Left lung (tissue), 10 donors: Measurements from ENCODE around the gene MYO5A. TPM values are rescaled to one million over a fixed set of nuclear protein-coding genes. Genes with fewer than 3 reads are reported as not detected.

Source experiments
- ATAC-seq: fragments of 200-7000 bp; cut with Tn5 transposase; one replicate; pipeline ENCODE4 v1.9.1; 2020; ENCODE audit warnings: moderate library complexity
- DNase-seq, 4 donors: peaks; one replicate each; pipeline ENCODE4 v3.0.0-alpha.2; 2013 to 2020
- H3K27ac ChIP-seq, 2 donors: fragments of 200-600 bp; sonication (generic) in 1 of 2; one replicate each; pipeline versions ENCODE4 v1.5.0 to v1.8.0; 2020 to 2021
- H3K27me3 ChIP-seq, 2 donors: fragments of 200-600 bp; sonication (generic) in 1 of 2; one replicate each; pipeline versions ENCODE4 v1.5.0 to v1.8.0; 2020 to 2021
- H3K36me3 ChIP-seq, 2 donors: fragments of 200-600 bp; sonication (generic) in 1 of 2; one replicate each; pipeline versions ENCODE4 v1.5.0 to v1.8.0; 2020 to 2021
- H3K4me1 ChIP-seq, 2 donors: fragments of 200-600 bp; one replicate each; pipeline ENCODE4 v1.8.0; 2021
- H3K4me3 ChIP-seq, 2 donors: fragments of 200-600 bp; sonication (generic) in 1 of 2; one replicate each; pipeline versions ENCODE4 v1.5.0 to v1.8.0; 2020 to 2021; ENCODE audit warnings: mild to moderate bottlenecking in 1 of 2
- H3K9me3 ChIP-seq, 2 donors: fragments of 200-600 bp; sonication (generic) in 1 of 2; one replicate each; pipeline versions ENCODE4 v1.5.0 to v1.8.0; 2020 to 2021
- CTCF ChIP-seq, 2 donors: fragments of 200-600 bp; sonication (generic) in 1 of 2; IDR thresholded peaks; one replicate each; pipeline versions ENCODE4 v1.5.0 to v1.8.0; 2021; ENCODE audit warnings: antibody characterized with exemption in 2 of 2
- intact Hi-C, 2 donors: fragments of 100-400 bp; cut with DNase I; formaldehyde crosslinking; loops; one replicate each; pipeline versions ENCODE4 v1.11.2 to v1.14.2; 2022
- polyA plus RNA-seq, 6 donors: library from polyadenylated mRNA; unstranded; fragments of 120-200 nt; gene quantifications; one replicate each; pipeline ENCODE4 v1.2.1, GENCODE V29; 2013; ENCODE audit not compliant: insufficient read length in 6 of 6
- total RNA-seq, 2 donors: library from RNA; stranded (reverse); fragmentation: NEBNext Ultra II Directional; extraction: Animal tissue kit (Norgen Biotek cat#: 25700); gene quantifications; one replicate each; pipeline ENCODE4 v1.2.1, GENCODE V29; 2021
- donor health status: DM: no; HTN: yes; CAD: no.
- donor health status: DM: no; HTN: no; CAD: no.

Gene MYO5A
- total and polyA plus RNA-seq, 8 donors = 21.8 to 46.3 (median 34.3) TPM

- H3K36me3 ChIP-seq = peaks cover 0 to 4% of the 10 kb centered on the region in 2 donors
- H3K4me3 ChIP-seq = no peak overlapping the region
- no peaks in the 10 kb centered on the region for H3K4me1 ChIP-seq
- DNase-seq = no peak
- ATAC-seq = no peak
- no peaks in the 10 kb centered on the region for H3K9me3 ChIP-seq
- TF ChIP-seq CTCF (IDR thresholded peaks at IDR 0.05) = no peak
- intact Hi-C loops = no loop called here
- H3K27me3 ChIP-seq = no peaks in the 10 kb centered on the region
- no peak overlapping the region for H3K27ac ChIP-seq
Observed at GRCh38 chr15:52406601-52407000, 122.1 kb downstream of the MYO5A start.

DNA sequence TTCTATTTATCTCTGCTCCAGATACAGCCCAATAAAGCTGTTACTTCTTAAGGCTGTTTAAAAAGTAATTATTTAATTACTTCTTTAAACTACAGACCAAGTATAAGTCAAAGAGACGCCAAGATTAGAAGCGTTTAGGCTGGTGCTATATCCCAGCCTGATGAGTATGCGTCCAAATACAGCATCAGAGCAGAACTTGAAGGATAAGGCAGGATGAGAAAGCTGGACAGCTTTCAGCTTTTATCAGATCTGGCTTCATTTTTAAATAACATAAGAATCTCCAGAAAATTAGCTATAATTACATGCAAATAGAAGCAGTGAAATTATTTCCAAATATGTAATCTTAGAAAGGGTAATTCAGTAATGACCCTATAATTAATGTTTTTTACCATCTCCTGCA lies 122.8 kb downstream of the MYO5A start:
- no peaks in the 10 kb centered on the region for H3K9me3 ChIP-seq
- intact Hi-C loops = no loop called here
- peaks cover 0 to 4% of the 10 kb centered on the region in 2 donors for H3K36me3 ChIP-seq
- peak in 1 of 4 donors; percentile 9 for DNase-seq
- ATAC-seq = no peak
- no peak overlapping the region for H3K27ac ChIP-seq
- no peaks in the 10 kb centered on the region for H3K27me3 ChIP-seq
- no peak overlapping the region for H3K4me3 ChIP-seq
- no peaks in the 10 kb centered on the region for H3K4me1 ChIP-seq
- no peak for TF ChIP-seq CTCF (IDR thresholded peaks at IDR 0.05)

- no peak overlapping the region for H3K4me3 ChIP-seq
- no peak for TF ChIP-seq CTCF (IDR thresholded peaks at IDR 0.05)
- no peaks in the 10 kb centered on the region for H3K4me1 ChIP-seq
- peaks cover 0 to 13% of the 10 kb centered on the region in 2 donors for H3K36me3 ChIP-seq
- DNase-seq = no peak
- no peak for ATAC-seq
- H3K27ac ChIP-seq = no peak overlapping the region
- no peaks in the 10 kb centered on the region for H3K27me3 ChIP-seq
- intact Hi-C loops = no loop called here
- no peaks in the 10 kb centered on the region for H3K9me3 ChIP-seq
Observed at GRCh38 chr15:52397118-52397517, 131.6 kb downstream of the MYO5A start.

- ATAC-seq (no peak), DNase-seq (no peak)
- Histone ChIP-seq H3K4me3 (no peak overlapping the region), H3K36me3 (peaks cover 0 to 33% of the 10 kb centered on the region in 2 donors), H3K4me1 (no peaks in the 10 kb centered on the region), H3K27ac (no peak overlapping the region), H3K27me3 (no peaks in the 10 kb centered on the region), H3K9me3 (no peaks in the 10 kb centered on the region)
- TF ChIP-seq CTCF (IDR thresholded peaks at IDR 0.05) = no peak
- intact Hi-C loops = no loop called here
Observed at GRCh38 chr15:52394118-52394517, 134.6 kb downstream of the MYO5A start.

- no peak overlapping the region for H3K27ac ChIP-seq
- intact Hi-C loops = no loop called here
- H3K27me3 ChIP-seq = no peaks in the 10 kb centered on the region
- TF ChIP-seq CTCF (IDR thresholded peaks at IDR 0.05) = no peak
- no peaks in the 10 kb centered on the region for H3K4me1 ChIP-seq
- no peaks in the 10 kb centered on the region for H3K9me3 ChIP-seq
- DNase-seq (no peak), ATAC-seq (no peak)
- H3K36me3 ChIP-seq = peaks cover 0 to 48% of the 10 kb centered on the region in 2 donors
- no peak overlapping the region for H3K4me3 ChIP-seq
Observed at GRCh38 chr15:52392008-52392687, 136.5 kb downstream of the MYO5A start.
